H9 (cell line): ENCODE data around the gene STAU1. TPM values are rescaled to one million over a fixed set of nuclear protein-coding genes. Genes with fewer than 3 reads are reported as not detected.

Source experiments
- DNase-seq: peaks from one replicate; pipeline ENCODE4 v3.0.0-alpha.2; 2017
- H2AFZ ChIP-seq: one replicate; pipeline ENCODE4 v1.6.1; 2013; ENCODE audit warnings: mild to moderate bottlenecking, low read length, control low read depth, moderate library complexity
- H2AK5ac ChIP-seq: 2 replicates; pipeline ENCODE4 v1.6.1; 2013; ENCODE audit warnings: low read length, control low read depth, mixed read lengths; ENCODE audit not compliant: insufficient read length
- H2BK120ac ChIP-seq: one replicate; pipeline ENCODE4 v1.6.1; 2013; ENCODE audit warnings: low read depth, mild to moderate bottlenecking, low read length, control low read depth, inconsistent platforms; ENCODE audit not compliant: poor library complexity, severe bottlenecking
- H2BK12ac ChIP-seq: 2 replicates; pipeline ENCODE4 v1.6.1; 2013; ENCODE audit warnings: low read length, control low read depth, mixed read lengths, low read depth; ENCODE audit not compliant: insufficient read length
- H2BK15ac ChIP-seq: 2 replicates; pipeline ENCODE4 v1.6.1; 2013; ENCODE audit warnings: low read depth, low read length, control low read depth
- H2BK20ac ChIP-seq: one replicate; pipeline ENCODE4 v1.6.1; 2013; ENCODE audit warnings: low read depth, mild to moderate bottlenecking, low read length, control low read depth, inconsistent platforms; ENCODE audit not compliant: poor library complexity, severe bottlenecking
- H2BK5ac ChIP-seq: 2 replicates; pipeline ENCODE4 v1.6.1; 2013; ENCODE audit warnings: low read length, control low read depth, mixed read lengths; ENCODE audit not compliant: insufficient read length
- H3K14ac ChIP-seq: 2 replicates; pipeline ENCODE4 v1.6.1; 2013; ENCODE audit warnings: low read length, control low read depth; ENCODE audit not compliant: insufficient read depth
- H3K18ac ChIP-seq: 2 replicates; pipeline ENCODE4 v1.6.1; 2013; ENCODE audit warnings: low read depth, mild to moderate bottlenecking, mixed read lengths, low read length, control low read depth; ENCODE audit not compliant: insufficient read length
- H3K23ac ChIP-seq: 2 replicates; pipeline ENCODE4 v1.6.1; 2013; ENCODE audit warnings: low read length, control low read depth, mixed read lengths, low read depth; ENCODE audit not compliant: insufficient read length
- H3K23me2 ChIP-seq: 2 replicates; pipeline ENCODE4 v1.6.1; 2013; ENCODE audit warnings: low read depth, mild to moderate bottlenecking, mixed read lengths, low read length, control low read depth; ENCODE audit not compliant: insufficient read length, poor library complexity, severe bottlenecking
- H3K27ac ChIP-seq: 2 replicates; pipeline ENCODE4 v1.5.1; 2013; ENCODE audit warnings: low read length, control low read depth, mixed read lengths, low read depth; ENCODE audit not compliant: insufficient read length
- H3K27me3 ChIP-seq: 2 replicates; pipeline ENCODE4 v1.6.1; 2013; ENCODE audit warnings: low read length, control low read depth, inconsistent platforms; ENCODE audit not compliant: insufficient read depth
- H3K4ac ChIP-seq: 2 replicates; pipeline ENCODE4 v1.6.1; 2013; ENCODE audit warnings: low read depth, mild to moderate bottlenecking, control low read depth, inconsistent platforms, low read length, moderate library complexity
- H3K4me1 ChIP-seq: 2 replicates; pipeline ENCODE4 v1.6.1; 2013; ENCODE audit warnings: low read length, control low read depth, inconsistent platforms; ENCODE audit not compliant: insufficient read depth
- H3K4me2 ChIP-seq: 2 replicates; pipeline ENCODE4 v1.6.1; 2013; ENCODE audit warnings: low read length, control low read depth, mixed read lengths; ENCODE audit not compliant: insufficient read length, insufficient read depth
- H3K56ac ChIP-seq: 2 replicates; pipeline ENCODE4 v1.6.1; 2013; ENCODE audit warnings: low read depth, mild to moderate bottlenecking, mixed read lengths, low read length, control low read depth; ENCODE audit not compliant: insufficient read length
- H3K79me1 ChIP-seq: 2 replicates; pipeline ENCODE4 v1.6.1; 2013; ENCODE audit warnings: low read depth, mild to moderate bottlenecking, moderate library complexity, low read length, control low read depth, inconsistent platforms; ENCODE audit not compliant: insufficient read depth, poor library complexity, severe bottlenecking
- H3K79me2 ChIP-seq: 2 replicates; pipeline ENCODE4 v1.6.1; 2013; ENCODE audit warnings: low read length, control low read depth, inconsistent platforms; ENCODE audit not compliant: insufficient read depth
- H3K9ac ChIP-seq: 2 replicates; pipeline ENCODE4 v1.6.1; 2013; ENCODE audit warnings: low read length, control low read depth, mixed read lengths; ENCODE audit not compliant: insufficient read length; ENCODE audit errors: extremely low read depth
- H3K9me3 ChIP-seq: one replicate; pipeline ENCODE4 v1.6.1; 2013; ENCODE audit warnings: low read depth, low read length, inconsistent platforms; ENCODE audit not compliant: control insufficient read depth
- H3T11ph ChIP-seq: one replicate; pipeline ENCODE4 v1.6.1; 2013; ENCODE audit warnings: mild to moderate bottlenecking, low read length, control low read depth, inconsistent platforms
- H4K20me1 ChIP-seq: one replicate; pipeline ENCODE4 v1.6.1; 2013; ENCODE audit not compliant: control insufficient read depth, insufficient read length, insufficient read depth
- H4K5ac ChIP-seq: 2 replicates; pipeline ENCODE4 v1.6.1; 2013; ENCODE audit warnings: low read depth, mild to moderate bottlenecking, mixed read lengths, low read length, control low read depth; ENCODE audit not compliant: insufficient read length
- H4K8ac ChIP-seq: replicated peaks from 2 replicates; pipeline ENCODE4 v1.6.1; 2013; ENCODE audit warnings: low read length, control low read depth, mixed read lengths, low read depth; ENCODE audit not compliant: insufficient read length
- H4K91ac ChIP-seq: 2 replicates; pipeline ENCODE4 v1.6.1; 2013; ENCODE audit warnings: low read depth, mild to moderate bottlenecking, moderate library complexity, mixed read lengths, low read length, control low read depth; ENCODE audit not compliant: insufficient read length
- H3K27ac Mint-ChIP-seq, 3 experiments: 2 replicates in 2 of 3; 3 replicates in 1 of 3; pipeline ENCODE4 v1.8.0; 2020 to 2021; ENCODE audit warnings: mixed read lengths in 3 of 3, mild to moderate bottlenecking in 1 of 3, moderate library complexity in 1 of 3
- H3K27me3 Mint-ChIP-seq: 2 replicates; pipeline ENCODE4 v1.8.0; 2021; ENCODE audit warnings: low read depth, mild to moderate bottlenecking, moderate library complexity, mixed read lengths
- H3K36me3 Mint-ChIP-seq, 3 experiments: 2 replicates in 2 of 3; 3 replicates in 1 of 3; pipeline ENCODE4 v1.8.0; 2020 to 2021; ENCODE audit warnings: low read depth in 3 of 3, mixed read lengths in 3 of 3; ENCODE audit not compliant: insufficient read depth in 1 of 3
- H3K4me1 Mint-ChIP-seq, 2 experiments: 2 replicates each; pipeline ENCODE4 v1.8.0; 2020; ENCODE audit warnings: mixed read lengths in 2 of 2
- H3K4me3 Mint-ChIP-seq, 2 experiments: 2 replicates in 1 of 2; 3 replicates in 1 of 2; pipeline ENCODE4 v1.8.0; 2020 to 2021; ENCODE audit warnings: mild to moderate bottlenecking in 2 of 2, mixed read lengths in 2 of 2, moderate library complexity in 1 of 2
- H3K9me3 Mint-ChIP-seq, 2 experiments: 2 replicates in 1 of 2; 3 replicates in 1 of 2; pipeline ENCODE4 v1.8.0; 2020; ENCODE audit warnings: mild to moderate bottlenecking in 2 of 2, mixed read lengths in 2 of 2, moderate library complexity in 1 of 2
- CTCF ChIP-seq: fragments of 200-600 bp; sonication (generic); conservative IDR thresholded peaks from 3 replicates; pipeline ENCODE4 v1.8.0; 2021; ENCODE audit warnings: antibody characterized with exemption, mild to moderate bottlenecking
- WGBS: extraction: QIAGEN DNeasy Blood & Tissue Kit; methylation state at CpG from one replicate; pipeline ENCODE4 v1.1.7; 2013; ENCODE audit warnings: missing lambda C conversion rate, low lambda C conversion rate, mixed read lengths; ENCODE audit not compliant: insufficient read length; ENCODE audit errors: extremely low coverage; 5-methylcytosine and 5-hydroxymethylcytosine counted together
- total RNA-seq: library from RNA; stranded (reverse); gene quantifications from 2 replicates; pipeline ENCODE4 v1.2.1, GENCODE V29; 2021

Gene STAU1
- total RNA-seq, 1 experiment from 2014 or later = 106 TPM

GRCh38 chr20:49151436-49151835, 36.7 kb downstream of the STAU1 start:
- no peak overlapping the region for H4K8ac ChIP-seq
- H3K14ac ChIP-seq = no peak overlapping the region
- no peak overlapping the region for H2AK5ac ChIP-seq
- H3T11ph ChIP-seq = no peak overlapping the region
- H3K4me2 ChIP-seq = no peak overlapping the region
- WGBS = no CpG with 5 or more reads among the region's 6 CpGs
- peaks cover 5% of the 10 kb centered on the region for H3K79me1 ChIP-seq
- no peak overlapping the region for H2BK120ac ChIP-seq
- TF ChIP-seq CTCF = no peak
- no peaks in the 10 kb centered on the region for H3K23me2 ChIP-seq
- H2BK12ac ChIP-seq = no peak overlapping the region
- no peak overlapping the region for H4K5ac ChIP-seq
- Mint-ChIP-seq H3K27ac (no peak overlapping the region), H3K27me3 (no peaks in the 10 kb centered on the region), H3K4me1 (no peaks in the 10 kb centered on the region), H3K4me3 (no peak overlapping the region), H3K36me3 (peaks cover 16 to 78% (median 36%) of the 10 kb centered on the region in 3 experiments; a peak in 6 of 7 replicates), H3K9me3 (no peaks in the 10 kb centered on the region)
- H2BK15ac ChIP-seq = no peak overlapping the region
- no peak overlapping the region for H3K23ac ChIP-seq
- no peaks in the 10 kb centered on the region for H3K9me3 ChIP-seq
- no peaks in the 10 kb centered on the region for H3K4me1 ChIP-seq
- peaks cover 6% of the 10 kb centered on the region; the same call in 1 of the 2 replicates for H3K79me2 ChIP-seq
- H2AFZ ChIP-seq = no peak overlapping the region
- H4K20me1 ChIP-seq = no peaks in the 10 kb centered on the region
- H3K9ac ChIP-seq = no peak overlapping the region
- no peak overlapping the region for H2BK20ac ChIP-seq
- H3K56ac ChIP-seq = no peak overlapping the region
- DNase-seq = no peak
- no peak overlapping the region for H3K27ac ChIP-seq
- no peak overlapping the region for H3K18ac ChIP-seq
- no peaks in the 10 kb centered on the region for H3K27me3 ChIP-seq
- H4K91ac ChIP-seq = no peak overlapping the region
- H2BK5ac ChIP-seq = no peak overlapping the region
- no peak overlapping the region for H3K4ac ChIP-seq
